OCI-LY3 (cell line): ENCODE data around the gene SCRN2.

Experiments
- H2AFZ ChIP-seq: fragments of 200-600, 300-600 bp; shearing (Covaris generic); 2 replicates; pipeline ENCODE4 v1.6.0; 2014; ENCODE audit warnings: antibody characterized with exemption, low read depth, low read length
- H3K27ac ChIP-seq: fragments of 200-600, 300-600 bp; sonication (generic); 2 replicates; pipeline ENCODE4 v1.5.1; 2014; ENCODE audit warnings: mild to moderate bottlenecking, low read length, moderate library complexity, mixed read lengths
- H3K27me3 ChIP-seq: fragments of 200-600, 300-600 bp; sonication (generic); 2 replicates; pipeline ENCODE4 v1.6.1; 2014; ENCODE audit warnings: low read depth, low read length, mixed read lengths
- H3K36me3 ChIP-seq: fragments of 200-600, 300-600 bp; sonication (generic); replicated peaks from 2 replicates; pipeline ENCODE3; 2014; ENCODE audit warnings: low read depth, low read length, mixed read lengths
- H3K4me1 ChIP-seq: fragments of 300-600, 200-600 bp; sonication (generic); 2 replicates; pipeline ENCODE4 v1.6.1; 2014; ENCODE audit warnings: low read length, mixed read lengths
- H3K4me2 ChIP-seq: fragments of 200-600, 300-600 bp; sonication (generic); 2 replicates; pipeline ENCODE4 v1.6.1; 2014; ENCODE audit warnings: low read length, mixed read lengths
- H3K4me3 ChIP-seq: fragments of 300-600, 200-600 bp; sonication (generic); 2 replicates; pipeline ENCODE4 v1.5.1; 2014; ENCODE audit warnings: antibody characterized with exemption, mild to moderate bottlenecking, low read length, moderate library complexity
- H3K79me2 ChIP-seq: fragments of 300-600, 200-600 bp; shearing (Covaris generic); 2 replicates; pipeline ENCODE4 v1.6.1; 2014; ENCODE audit warnings: mild to moderate bottlenecking, low read length, mixed read lengths
- H3K9ac ChIP-seq: fragments of 300-600, 200-600 bp; shearing (Covaris generic); 2 replicates; pipeline ENCODE4 v1.6.0; 2014; ENCODE audit warnings: mild to moderate bottlenecking, low read length, moderate library complexity
- H3K9me3 ChIP-seq: fragments of 200-600, 300-600 bp; shearing (Covaris generic); 2 replicates; pipeline ENCODE4 v1.6.1; 2014; ENCODE audit warnings: low read length, mixed read lengths; ENCODE audit not compliant: insufficient read depth
- H4K20me1 ChIP-seq: fragments of 200-600, 300-600 bp; sonication (generic); 2 replicates; pipeline ENCODE4 v1.6.1; 2016; ENCODE audit warnings: low read length, mixed read lengths; ENCODE audit not compliant: insufficient read depth
- CTCF ChIP-seq: fragments of 200-600, 300-600 bp; sonication (generic); IDR thresholded peaks from 2 replicates; pipeline ENCODE4 v1.5.1; 2014; ENCODE audit warnings: antibody characterized with exemption, low read length, low read depth
- EZH2phosphoT487 ChIP-seq: fragments of 200-600 bp; shearing (Covaris generic); IDR thresholded peaks from 2 replicates; pipeline ENCODE4 v1.6.1; 2018; ENCODE audit warnings: antibody characterized with exemption, mixed run types, low read depth

Gene SCRN2

GRCh38 chr17:47866941-47867340 lies 25.9 kb upstream of the SCRN2 start:
- H3K4me2 ChIP-seq, result no peak overlapping the region

GRCh38 chr17:47864791-47865216 lies 23.7 kb upstream of the SCRN2 start:
- H3K4me1 ChIP-seq, result peaks cover 56% of the 10 kb centered on the region
- TF ChIP-seq EZH2phosphoT487 (no peak), CTCF (no peak)
- H3K27me3 ChIP-seq, result no peaks in the 10 kb centered on the region
- H2AFZ ChIP-seq, result peak overlapping the region; percentile 66
- peak overlapping the region; percentile 73 for H3K4me3 ChIP-seq
- H4K20me1 ChIP-seq, result no peaks in the 10 kb centered on the region
- no peaks in the 10 kb centered on the region for H3K36me3 ChIP-seq
- H3K79me2 ChIP-seq, result no peaks in the 10 kb centered on the region
- H3K9ac ChIP-seq, result peak overlapping the region; percentile 75
- H3K27ac ChIP-seq, result peak overlapping the region; percentile 81
- peak overlapping the region; percentile 98 for H3K4me2 ChIP-seq
- H3K9me3 ChIP-seq, result no peaks in the 10 kb centered on the region

More at GRCh38 chr17:47866941-47867340, 25.9 kb upstream of the SCRN2 start:
- no peaks in the 10 kb centered on the region for H3K27me3 ChIP-seq
- H3K9ac ChIP-seq, result no peak overlapping the region
- peaks cover 77% of the 10 kb centered on the region for H3K4me1 ChIP-seq
- H3K4me3 ChIP-seq, result no peak overlapping the region
- no peaks in the 10 kb centered on the region for H3K79me2 ChIP-seq
- no peaks in the 10 kb centered on the region for H3K36me3 ChIP-seq
- peak overlapping the region; percentile 6; the same call in 1 of the 2 replicates for H3K27ac ChIP-seq
- H2AFZ ChIP-seq, result no peak overlapping the region
- no peak for TF ChIP-seq EZH2phosphoT487
- TF ChIP-seq CTCF, result no peak
- H4K20me1 ChIP-seq, result no peaks in the 10 kb centered on the region
- no peaks in the 10 kb centered on the region for H3K9me3 ChIP-seq

- no peak overlapping the region for H3K27ac ChIP-seq
- no peak overlapping the region for H3K9ac ChIP-seq
- peaks cover 40% of the 10 kb centered on the region for H3K4me1 ChIP-seq
- H3K36me3 ChIP-seq, result no peaks in the 10 kb centered on the region
- H3K27me3 ChIP-seq, result no peaks in the 10 kb centered on the region
- no peaks in the 10 kb centered on the region for H3K79me2 ChIP-seq
- H3K9me3 ChIP-seq, result no peaks in the 10 kb centered on the region
- H2AFZ ChIP-seq, result peak overlapping the region; percentile 52; the same call in 1 of the 2 replicates
- no peak for TF ChIP-seq CTCF
- TF ChIP-seq EZH2phosphoT487, result no peak
- H4K20me1 ChIP-seq, result no peaks in the 10 kb centered on the region
- no peak overlapping the region for H3K4me2 ChIP-seq
- H3K4me3 ChIP-seq, result no peak overlapping the region
Observed at GRCh38 chr17:47862621-47863440, 21.8 kb upstream of the SCRN2 start.

- H3K27me3 ChIP-seq, result peaks cover 6% of the 10 kb centered on the region; the same call in 1 of the 2 replicates
- H3K36me3 ChIP-seq, result no peaks in the 10 kb centered on the region
- no peak overlapping the region for H3K9ac ChIP-seq
- H4K20me1 ChIP-seq, result no peaks in the 10 kb centered on the region
- H3K27ac ChIP-seq, result no peak overlapping the region
- no peaks in the 10 kb centered on the region for H3K9me3 ChIP-seq
- H3K4me2 ChIP-seq, result no peak overlapping the region
- H3K4me3 ChIP-seq, result no peak overlapping the region
- no peaks in the 10 kb centered on the region for H3K79me2 ChIP-seq
- peaks cover 38% of the 10 kb centered on the region for H3K4me1 ChIP-seq
- H2AFZ ChIP-seq, result no peak overlapping the region
- TF ChIP-seq CTCF (no peak), EZH2phosphoT487 (no peak)
Observed at GRCh38 chr17:47860386-47860785, 19.3 kb upstream of the SCRN2 start.
